Measurements from ENCODE around the gene FDXR.
"Not testable (repeated sequence)": the region's sequence is repeated elsewhere in the genome, so short reads cannot be mapped to it uniquely, and the experiment has no call there.

Gene FDXR

GRCh38 chr17:74882517-74883240 is 9.9 kb upstream of the FDXR start:
- TF ChIP-seq ZNF274 (IDR thresholded peaks at IDR 0.05; ENCODE audit: low read depth, low read length): no peak
- no peak overlapping the region for H3K4me3 ChIP-seq (ENCODE audit: low read length)

- no peak for TF ChIP-seq ZNF274 (IDR thresholded peaks at IDR 0.05; ENCODE audit: low read depth, low read length)
- no peak overlapping the region for H3K4me3 ChIP-seq (ENCODE audit: low read length)
These were observed 8.3 kb upstream of the FDXR start for GRCh38 chr17:74881073-74881472.

GRCh38 chr17:74879308-74879707 is 6.5 kb upstream of the FDXR start:
- H3K4me3 ChIP-seq (ENCODE audit: low read length): no peak overlapping the region
- TF ChIP-seq ZNF274 (IDR thresholded peaks at IDR 0.05; ENCODE audit: low read depth, low read length): no peak

GRCh38 chr17:74878658-74879057 is 5.9 kb upstream of the FDXR start:
- no peak for TF ChIP-seq ZNF274 (IDR thresholded peaks at IDR 0.05; ENCODE audit: low read depth, low read length)
- H3K4me3 ChIP-seq (ENCODE audit: low read length): no peak overlapping the region

GRCh38 chr17:74877592-74878548 is 5.1 kb upstream of the FDXR start:
- no peak for TF ChIP-seq ZNF274 (IDR thresholded peaks at IDR 0.05; ENCODE audit: low read depth, low read length)
- H3K4me3 ChIP-seq (ENCODE audit: low read length): no peak overlapping the region

GRCh38 chr17:74875977-74876593 is 3.3 kb upstream of the FDXR start:
- H3K4me3 ChIP-seq (ENCODE audit: low read length): no peak overlapping the region
- TF ChIP-seq ZNF274 (IDR thresholded peaks at IDR 0.05; ENCODE audit: low read depth, low read length): no peak

- H3K4me3 ChIP-seq (ENCODE audit: low read length): no peak overlapping the region
- no peak for TF ChIP-seq ZNF274 (IDR thresholded peaks at IDR 0.05; ENCODE audit: low read depth, low read length)
These were observed 2.6 kb upstream of the FDXR start for GRCh38 chr17:74875155-74875976.

- no peak for TF ChIP-seq ZNF274 (IDR thresholded peaks at IDR 0.05; ENCODE audit: low read depth, low read length)
- H3K4me3 ChIP-seq (ENCODE audit: low read length): no peak overlapping the region
These were observed 1.8 kb upstream of the FDXR start for GRCh38 chr17:74874615-74875037.

- H3K4me3 ChIP-seq (ENCODE audit: low read length): peak overlapping the region; percentile 90
- TF ChIP-seq ZNF274 (IDR thresholded peaks at IDR 0.05; ENCODE audit: low read depth, low read length): no peak
These were observed 1.2 kb upstream of the FDXR start for GRCh38 chr17:74873874-74874614.

GRCh38 chr17:74873037-74873873 is 461 bp upstream of the FDXR start:
- no peak for TF ChIP-seq ZNF274 (IDR thresholded peaks at IDR 0.05; ENCODE audit: low read depth, low read length)
- H3K4me3 ChIP-seq (ENCODE audit: low read length): peak overlapping the region; percentile 90

GRCh38 chr17:74871356-74872076 is 1.3 kb downstream of the FDXR start:
- H3K4me3 ChIP-seq (ENCODE audit: low read length): peak overlapping the region; percentile 93

GRCh38 chr17:74870512-74870911 is 2.3 kb downstream of the FDXR start:
- H3K4me3 ChIP-seq (ENCODE audit: low read length): no peak overlapping the region
- TF ChIP-seq ZNF274 (IDR thresholded peaks at IDR 0.05; ENCODE audit: low read depth, low read length): no peak

More at GRCh38 chr17:74871356-74872076, 1.3 kb downstream of the FDXR start:
- TF ChIP-seq ZNF274 (IDR thresholded peaks at IDR 0.05; ENCODE audit: low read depth, low read length): no peak

- H3K4me3 ChIP-seq (ENCODE audit: low read length): not testable (repeated sequence)
These were observed 2.8 kb downstream of the FDXR start for GRCh38 chr17:74870028-74870427.
